Activated T-helper 1 cell treated with anti-CD3 and anti-CD28 coated beads, Interleukin-12 subunit alpha, Interleukin-12 subunit beta, Interleukin-2, Interleukin-4 antibody, amounts not matched to agents 30 ng/mL and 10 ng/mL and 1 ng/mL, durations not matched to agents 14 hours and 24 hours and 36 hours (primary cell): ENCODE data around the gene CORIN. TPM values are rescaled to one million over a fixed set of nuclear protein-coding genes. Genes with fewer than 3 reads are reported as not detected.
"Not testable (repeated sequence)": the region's sequence is repeated elsewhere in the genome, so short reads cannot be mapped to it uniquely, and the experiment has no call there.

Experiments used
- DNase-seq: peaks from one replicate; pipeline ENCODE4 v3.0.0; 2021; ENCODE audit warnings: low spot score
- H3K27ac Mint-ChIP-seq: one replicate; pipeline ENCODE4 v1.8.0; 2021; ENCODE audit warnings: mild to moderate bottlenecking, mixed read lengths
- H3K27me3 Mint-ChIP-seq: one replicate; pipeline ENCODE4 v1.8.0; 2022; ENCODE audit warnings: mild to moderate bottlenecking, moderate library complexity, mixed read lengths; ENCODE audit not compliant: insufficient read depth
- H3K36me3 Mint-ChIP-seq: one replicate; pipeline ENCODE4 v1.8.0; 2021; ENCODE audit warnings: low read depth, mixed read lengths
- H3K4me1 Mint-ChIP-seq: one replicate; pipeline ENCODE4 v1.8.0; 2021; ENCODE audit warnings: low read depth, mixed read lengths
- H3K4me3 Mint-ChIP-seq: one replicate; pipeline ENCODE4 v1.8.0; 2021; ENCODE audit warnings: mild to moderate bottlenecking, moderate library complexity, mixed read lengths
- H3K9me3 Mint-ChIP-seq: one replicate; pipeline ENCODE4 v1.8.0; 2021; ENCODE audit warnings: mixed read lengths
- intact Hi-C: fragments of 100-400 bp; cut with micrococcal nuclease; formaldehyde crosslinking; loops from one replicate; pipeline ENCODE4 v1.15.1; 2024
- total RNA-seq: library from RNA; stranded (reverse); gene quantifications from 2 replicates; pipeline ENCODE4 v1.2.3, GENCODE V29; 2022

CORIN gene
- total RNA-seq, 1 donor from 2014 or later, result not detected

DNA sequence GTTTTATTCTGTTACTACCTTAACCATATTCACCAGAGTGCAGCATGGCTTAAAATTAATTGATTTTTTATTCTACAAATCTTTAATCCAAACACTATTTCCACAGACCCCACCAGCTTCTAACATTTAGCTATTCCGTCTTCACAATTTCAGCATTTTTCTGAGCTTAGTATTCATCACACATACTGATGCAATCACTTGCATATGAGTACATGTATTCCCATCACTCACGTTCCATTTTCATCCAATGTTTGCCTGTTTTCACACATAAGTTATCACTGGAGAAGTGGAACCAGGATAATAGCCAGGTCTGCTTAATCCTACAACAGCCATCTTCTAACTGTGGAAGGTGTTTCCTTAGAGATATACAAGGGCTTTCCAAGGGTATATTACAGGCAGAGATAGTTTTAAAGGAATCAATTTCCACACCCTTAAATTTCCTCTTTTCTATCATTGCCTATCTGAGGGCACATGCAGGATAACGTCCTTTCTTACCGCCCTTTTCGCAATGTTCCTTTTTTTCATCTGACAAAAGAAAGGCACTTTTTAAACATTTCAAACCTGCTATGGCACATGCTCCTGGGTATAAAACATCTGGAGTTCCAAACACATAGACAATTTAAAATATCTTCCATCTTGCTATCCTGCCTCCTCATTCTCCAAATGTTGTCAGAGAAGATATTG lies 115.8 kb downstream of the CORIN start:
- no peak for DNase-seq
- peaks cover 17% of the 10 kb centered on the region for H3K27me3 Mint-ChIP-seq
- H3K4me3 Mint-ChIP-seq, result no peak overlapping the region
- H3K27ac Mint-ChIP-seq, result no peak overlapping the region
- H3K36me3 Mint-ChIP-seq, result no peaks in the 10 kb centered on the region
- H3K4me1 Mint-ChIP-seq, result no peaks in the 10 kb centered on the region
- H3K9me3 Mint-ChIP-seq, result no peaks in the 10 kb centered on the region
- intact Hi-C loops, result no loop called here

DNA sequence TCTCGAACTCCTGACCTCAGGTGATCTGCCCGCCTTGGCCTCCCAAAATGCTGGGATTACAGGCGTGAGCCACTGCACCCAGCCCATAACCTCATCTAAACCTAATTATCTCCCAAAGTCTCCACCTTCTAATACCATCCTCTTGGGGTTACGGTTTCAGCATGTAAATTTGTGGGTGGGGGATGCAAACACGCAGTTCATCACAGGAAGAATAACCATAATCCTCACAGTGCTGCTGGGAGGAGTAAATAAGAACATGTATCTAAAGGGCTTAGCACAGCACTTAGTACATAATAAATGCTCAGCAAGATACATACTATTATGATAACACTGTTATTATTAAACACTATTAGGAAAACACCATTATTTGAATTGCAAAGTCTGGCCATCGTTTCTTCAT lies 116.4 kb downstream of the CORIN start:
- H3K4me1 Mint-ChIP-seq, result no peaks in the 10 kb centered on the region
- H3K27ac Mint-ChIP-seq, result no peak overlapping the region
- intact Hi-C loops, result no loop called here
- H3K27me3 Mint-ChIP-seq, result peaks cover 18% of the 10 kb centered on the region
- no peak overlapping the region for H3K4me3 Mint-ChIP-seq
- no peak for DNase-seq
- no peaks in the 10 kb centered on the region for H3K36me3 Mint-ChIP-seq
- H3K9me3 Mint-ChIP-seq, result no peaks in the 10 kb centered on the region

DNA sequence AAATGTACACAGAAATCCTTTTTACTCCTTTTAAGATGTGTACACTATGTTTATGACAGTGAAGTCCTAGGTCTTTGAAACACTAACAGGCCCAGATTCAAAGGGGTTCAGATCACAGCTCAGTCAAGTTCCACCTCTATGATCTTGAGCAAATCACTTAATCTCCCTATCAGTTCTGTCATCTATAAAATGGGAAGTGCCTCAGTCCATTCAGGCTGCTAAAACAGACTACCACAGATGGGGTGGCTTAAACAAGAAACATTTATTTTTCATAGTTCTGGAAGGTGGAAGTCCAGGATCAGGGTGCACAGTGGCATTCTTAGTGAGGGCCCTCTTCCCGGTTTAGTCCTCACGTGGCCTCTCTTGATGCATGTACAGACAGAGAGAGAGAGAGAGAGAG lies 117.1 kb downstream of the CORIN start:
- intact Hi-C loops, result no loop called here
- Mint-ChIP-seq H3K4me3 (no peak overlapping the region), H3K4me1 (no peaks in the 10 kb centered on the region), H3K9me3 (no peaks in the 10 kb centered on the region), H3K27ac (no peak overlapping the region), H3K27me3 (peaks cover 22% of the 10 kb centered on the region), H3K36me3 (no peaks in the 10 kb centered on the region)
- no peak for DNase-seq

DNA sequence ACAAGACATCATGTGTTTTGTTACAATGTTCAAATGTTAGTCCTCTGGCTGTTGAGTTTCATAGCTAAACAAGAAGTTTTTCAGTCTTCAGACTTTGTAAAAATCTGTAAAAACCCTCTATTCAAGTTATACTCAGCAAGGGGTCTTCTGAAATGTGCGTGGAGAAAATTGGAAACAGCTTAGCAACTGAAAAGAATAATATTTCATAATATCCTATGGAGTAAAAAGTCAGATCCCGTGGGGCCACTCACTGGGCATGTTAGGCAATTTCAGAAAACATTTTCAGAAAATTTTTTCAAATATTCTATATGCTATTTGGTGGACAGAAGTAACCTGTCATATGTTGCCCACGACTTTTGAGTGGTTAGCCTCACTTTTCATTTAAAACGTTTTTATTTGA lies 118.3 kb downstream of the CORIN start:
- Mint-ChIP-seq H3K4me3 (no peak overlapping the region), H3K27ac (no peak overlapping the region), H3K36me3 (no peaks in the 10 kb centered on the region), H3K4me1 (no peaks in the 10 kb centered on the region), H3K9me3 (no peaks in the 10 kb centered on the region), H3K27me3 (peaks cover 22% of the 10 kb centered on the region)
- intact Hi-C loops, result no loop called here
- DNase-seq, result no peak

DNA sequence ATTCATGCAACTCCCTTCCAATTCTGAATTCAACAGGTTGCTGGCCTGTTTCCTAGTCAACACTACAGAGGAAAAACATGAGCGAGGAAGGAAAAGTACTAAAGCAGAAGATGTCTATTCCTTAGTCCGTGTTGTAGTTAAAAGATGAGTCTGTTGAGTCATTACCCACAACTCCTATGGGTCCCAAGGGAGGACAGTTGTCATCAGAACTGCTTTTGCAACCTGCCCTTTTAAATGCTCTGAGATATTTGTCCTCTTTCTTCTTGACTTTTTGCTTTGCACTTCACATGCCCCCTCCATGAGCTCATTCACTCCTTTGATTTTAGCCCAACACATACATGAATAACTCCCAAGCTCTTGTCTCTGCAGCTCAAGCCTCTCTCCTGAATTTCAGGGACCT lies 119.2 kb downstream of the CORIN start:
- Mint-ChIP-seq H3K4me3 (no peak overlapping the region), H3K4me1 (no peaks in the 10 kb centered on the region)

DNA sequence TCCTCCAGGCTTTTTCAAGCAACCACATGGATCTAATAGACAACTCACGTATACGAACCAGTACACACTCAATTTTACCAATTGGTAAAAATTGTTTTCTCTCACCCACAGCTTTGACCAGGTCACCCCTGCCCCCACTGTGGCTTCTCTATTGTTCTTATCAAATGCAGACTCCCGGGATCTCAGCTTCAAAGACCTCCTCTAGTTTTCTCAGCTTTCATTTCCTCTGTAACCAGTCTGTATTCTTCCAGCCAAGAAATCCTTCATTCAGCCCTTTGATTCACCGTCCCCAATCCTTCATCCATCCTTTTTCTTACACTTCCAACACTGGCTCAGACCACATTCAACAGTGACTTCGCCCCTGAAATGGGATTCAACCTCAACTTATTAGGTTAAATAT lies 120.7 kb downstream of the CORIN start:
- no peaks in the 10 kb centered on the region for H3K4me1 Mint-ChIP-seq
- peaks cover 18% of the 10 kb centered on the region for H3K27me3 Mint-ChIP-seq
- H3K27ac Mint-ChIP-seq, result no peak overlapping the region
- H3K4me3 Mint-ChIP-seq, result no peak overlapping the region
- intact Hi-C loops, result no loop called here
- DNase-seq, result no peak
- no peaks in the 10 kb centered on the region for H3K9me3 Mint-ChIP-seq
- H3K36me3 Mint-ChIP-seq, result no peaks in the 10 kb centered on the region

More for the DNA sequence above, 119.2 kb downstream of the CORIN start:
- Mint-ChIP-seq H3K9me3 (no peaks in the 10 kb centered on the region), H3K36me3 (no peaks in the 10 kb centered on the region), H3K27me3 (peaks cover 22% of the 10 kb centered on the region), H3K27ac (no peak overlapping the region)
- no peak for DNase-seq
- intact Hi-C loops, result no loop called here

DNA sequence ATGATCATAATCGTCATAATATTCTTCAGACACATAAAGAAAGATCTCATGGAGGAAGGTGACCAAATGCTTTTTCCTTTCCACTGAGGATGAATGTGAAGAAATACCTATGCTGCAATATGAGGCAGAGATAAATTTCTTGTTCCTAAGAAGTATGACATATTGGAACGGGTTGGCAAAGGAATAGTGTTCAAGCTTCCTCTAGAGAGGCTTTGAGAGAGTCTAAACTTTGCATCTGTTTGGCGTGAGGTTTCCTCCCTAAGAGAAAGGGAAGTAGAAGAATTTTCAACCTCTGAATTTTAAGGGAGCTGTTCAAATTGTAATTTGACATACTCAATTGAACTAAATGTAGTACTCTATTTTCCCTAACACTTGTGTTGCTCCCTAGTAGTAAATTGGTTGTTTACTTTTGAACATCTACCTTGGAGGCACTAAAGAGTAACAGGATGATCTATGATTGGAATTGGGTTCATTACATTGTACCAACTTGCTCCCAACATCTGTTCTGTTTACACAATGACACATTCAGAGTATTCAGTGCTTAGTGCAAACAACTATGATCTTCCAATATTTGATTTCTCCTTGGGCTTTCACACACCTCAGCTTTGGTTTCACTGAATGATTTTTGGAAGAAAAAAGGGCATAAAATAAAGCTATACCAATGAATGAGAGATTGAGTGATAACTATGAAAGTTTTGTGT lies 122.0 kb downstream of the CORIN start:
- Mint-ChIP-seq H3K27me3 (peaks cover 20% of the 10 kb centered on the region), H3K9me3 (no peaks in the 10 kb centered on the region), H3K4me1 (no peaks in the 10 kb centered on the region), H3K4me3 (no peak overlapping the region), H3K36me3 (no peaks in the 10 kb centered on the region), H3K27ac (no peak overlapping the region)
- DNase-seq, result no peak
- intact Hi-C loops, result no loop called here

DNA sequence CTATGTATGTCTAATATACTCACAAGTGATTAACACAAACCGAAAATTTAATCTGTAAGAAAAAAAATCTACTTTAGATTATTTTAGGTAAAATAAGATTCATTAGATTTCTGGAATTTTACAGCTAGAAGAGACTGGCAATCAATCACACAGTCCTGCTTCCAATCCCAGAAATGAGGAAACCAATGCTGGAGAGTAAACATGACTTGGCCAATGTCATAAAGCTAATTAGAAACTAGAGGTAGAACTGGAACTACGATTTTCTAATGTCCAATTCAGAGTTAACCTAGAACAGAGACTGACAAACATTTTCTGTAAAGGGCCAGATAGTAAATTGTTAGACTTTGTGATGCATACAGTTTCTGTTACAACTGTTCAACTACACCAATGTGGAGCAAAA lies 123.6 kb downstream of the CORIN start:
- Mint-ChIP-seq H3K27ac (no peak overlapping the region), H3K27me3 (peaks cover 20% of the 10 kb centered on the region), H3K9me3 (no peaks in the 10 kb centered on the region), H3K36me3 (no peaks in the 10 kb centered on the region), H3K4me3 (no peak overlapping the region), H3K4me1 (no peaks in the 10 kb centered on the region)
- intact Hi-C loops, result no loop called here
- no peak for DNase-seq

DNA sequence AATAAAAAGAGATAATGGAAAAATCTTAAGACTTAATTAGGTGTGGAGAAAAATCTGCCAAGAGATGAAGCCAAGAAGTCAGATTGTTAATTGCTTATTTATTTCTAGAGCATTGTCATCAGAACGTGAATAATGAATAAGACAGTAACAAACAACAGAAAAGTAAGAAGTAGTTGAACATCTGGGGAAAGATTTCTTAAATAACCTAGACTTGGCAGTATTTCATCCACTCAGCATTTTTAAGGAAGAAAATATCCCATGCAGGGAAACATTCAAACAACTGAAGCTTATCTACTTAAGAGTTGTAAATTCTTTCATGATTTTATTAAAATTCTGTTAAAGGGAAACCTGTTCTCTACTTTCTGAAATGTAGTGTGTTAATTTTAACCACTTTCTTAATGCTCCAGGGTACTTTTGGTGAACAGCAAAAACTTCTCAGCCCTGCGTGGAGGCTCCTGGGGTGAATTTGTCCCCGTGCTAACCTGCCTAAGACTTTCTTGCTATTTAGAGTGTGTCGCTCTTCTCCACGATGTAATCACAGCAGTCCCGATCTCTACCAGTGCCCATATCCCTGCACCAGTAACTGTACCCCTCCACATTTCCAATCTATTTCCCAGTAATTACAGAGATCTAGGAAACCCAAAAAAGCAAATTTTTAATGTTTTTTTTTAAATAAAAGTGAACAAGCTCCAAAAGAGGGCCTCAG lies 124.6 kb downstream of the CORIN start:
- Mint-ChIP-seq H3K36me3 (no peaks in the 10 kb centered on the region), H3K27ac (no peak overlapping the region), H3K4me1 (no peaks in the 10 kb centered on the region), H3K4me3 (no peak overlapping the region), H3K27me3 (peaks cover 13% of the 10 kb centered on the region), H3K9me3 (no peaks in the 10 kb centered on the region)
- intact Hi-C loops, result no loop called here
- no peak for DNase-seq

DNA sequence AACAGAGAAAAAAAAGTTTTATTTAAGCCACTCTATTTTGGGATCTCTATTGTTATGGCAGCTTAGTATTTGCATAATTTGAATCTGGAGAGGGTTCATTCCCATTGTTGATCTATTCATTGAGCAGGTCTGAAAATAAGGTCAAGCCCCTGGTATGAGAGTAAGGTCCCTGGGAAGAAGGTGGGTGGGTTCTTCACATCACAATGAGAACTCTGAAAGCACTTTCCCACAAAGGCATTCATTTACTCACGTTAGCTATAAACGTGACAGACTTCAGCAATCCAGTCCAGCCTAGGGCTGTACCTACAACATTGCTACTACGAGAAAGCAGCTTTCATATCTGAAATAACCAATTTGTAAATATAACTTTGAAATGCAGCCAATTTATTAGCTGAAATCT lies 126.2 kb downstream of the CORIN start:
- H3K27me3 Mint-ChIP-seq, result peaks cover 14% of the 10 kb centered on the region
- H3K27ac Mint-ChIP-seq, result no peak overlapping the region
- H3K4me3 Mint-ChIP-seq, result no peak overlapping the region
- intact Hi-C loops, result no loop called here
- DNase-seq, result no peak
- no peaks in the 10 kb centered on the region for H3K36me3 Mint-ChIP-seq
- no peaks in the 10 kb centered on the region for H3K4me1 Mint-ChIP-seq
- H3K9me3 Mint-ChIP-seq, result no peaks in the 10 kb centered on the region

DNA sequence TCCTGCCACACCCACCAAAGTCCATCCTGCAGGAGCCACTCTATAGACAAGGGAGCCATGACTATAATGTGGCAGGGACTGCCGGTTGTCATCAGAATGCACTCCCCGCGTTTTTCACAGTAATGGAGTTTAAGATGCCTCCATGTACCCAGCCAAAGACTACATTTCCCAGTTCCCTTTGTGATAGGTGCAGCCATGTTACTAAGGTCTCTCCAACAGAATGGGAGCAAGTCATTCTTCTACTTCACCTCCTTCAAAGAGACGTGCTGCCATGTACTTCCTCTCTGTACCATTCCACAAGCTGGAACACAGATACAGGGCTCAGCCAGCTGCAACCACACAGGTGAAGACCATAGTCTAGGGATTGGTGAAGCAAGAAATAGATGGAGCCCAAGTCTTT lies 126.7 kb downstream of the CORIN start:
- Mint-ChIP-seq H3K27me3 (peaks cover 16% of the 10 kb centered on the region), H3K4me3 (no peak overlapping the region), H3K9me3 (no peaks in the 10 kb centered on the region), H3K4me1 (no peaks in the 10 kb centered on the region), H3K27ac (no peak overlapping the region), H3K36me3 (no peaks in the 10 kb centered on the region)
- no peak for DNase-seq
- intact Hi-C loops, result no loop called here

DNA sequence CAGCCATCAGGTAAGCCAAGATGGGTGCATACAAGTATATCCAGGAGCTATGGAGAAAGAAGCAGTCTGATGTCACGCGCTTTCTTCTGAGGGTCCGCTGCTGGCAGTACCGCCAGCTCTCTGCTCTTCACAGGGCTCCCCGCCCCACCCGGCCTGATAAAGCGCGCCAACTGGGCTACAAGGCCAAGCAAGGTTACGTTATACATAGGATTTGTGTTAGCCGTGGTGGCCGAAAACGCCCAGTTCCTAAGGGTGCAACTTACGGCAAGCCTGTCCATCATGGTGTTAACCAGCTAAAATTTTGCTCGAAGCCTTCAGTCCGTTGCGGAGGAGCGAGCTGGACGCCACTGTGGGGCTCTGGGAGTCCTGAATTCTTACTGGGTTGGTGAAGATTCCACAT lies 131.5 kb downstream of the CORIN start:
- DNase-seq, H3K27ac Mint-ChIP-seq, H3K36me3 Mint-ChIP-seq, H3K4me3 Mint-ChIP-seq, H3K9me3 Mint-ChIP-seq, H3K4me1 Mint-ChIP-seq: not testable (repeated sequence)
- peaks cover 25% of the 10 kb centered on the region for H3K27me3 Mint-ChIP-seq
- intact Hi-C loops, result loop anchor here (5.0 kb wide), 1 partner anchor 226 kb away; no protein-coding TSS in a partner anchor

DNA sequence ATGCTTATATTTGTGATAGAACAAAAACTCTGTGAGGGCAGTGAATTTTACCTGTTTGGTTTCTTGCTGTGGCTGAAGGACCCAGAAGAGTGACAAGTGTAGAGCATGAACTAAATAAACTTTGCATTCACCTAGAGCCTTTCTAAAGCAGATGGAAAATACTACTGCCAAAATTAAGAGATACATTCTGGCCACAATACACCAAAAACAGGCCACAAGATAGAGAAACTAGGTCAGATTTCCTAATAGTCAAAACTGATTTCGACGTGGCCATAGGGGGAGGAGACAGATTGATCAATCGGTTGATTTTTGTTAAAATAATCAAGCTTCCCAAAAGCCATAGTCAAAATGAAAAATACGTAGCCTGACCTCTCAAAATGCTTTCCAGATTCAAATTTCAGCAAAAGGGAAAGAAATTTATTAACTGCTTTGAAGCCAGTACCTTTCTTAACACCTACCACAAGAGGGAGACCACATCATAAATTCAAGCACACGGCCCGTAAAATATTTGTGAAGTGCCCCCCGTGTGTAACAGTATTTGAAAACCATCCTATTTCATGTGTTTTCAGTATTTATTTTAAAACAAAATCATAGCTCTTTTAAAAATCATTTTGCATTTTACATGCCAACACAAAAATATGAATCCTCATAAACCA lies 132.4 kb downstream of the CORIN start:
- H3K4me3 Mint-ChIP-seq, result no peak overlapping the region
- H3K9me3 Mint-ChIP-seq, result no peaks in the 10 kb centered on the region
- no peaks in the 10 kb centered on the region for H3K36me3 Mint-ChIP-seq
- H3K27me3 Mint-ChIP-seq, result peaks cover 28% of the 10 kb centered on the region
- intact Hi-C loops, result loop anchor here (2.0 to 5.0 kb wide), 2 partner anchors 131 to 227 kb away; no protein-coding TSS in a partner anchor
- no peak for DNase-seq
- no peak overlapping the region for H3K27ac Mint-ChIP-seq
- H3K4me1 Mint-ChIP-seq, result no peaks in the 10 kb centered on the region
